ENCODE results near the gene UMOD. TPM values are rescaled to one million over a fixed set of nuclear protein-coding genes. Genes with fewer than 3 reads are reported as not detected.

The UMOD gene
- polyA plus RNA-seq, 1 experiment = not detected

DNA sequence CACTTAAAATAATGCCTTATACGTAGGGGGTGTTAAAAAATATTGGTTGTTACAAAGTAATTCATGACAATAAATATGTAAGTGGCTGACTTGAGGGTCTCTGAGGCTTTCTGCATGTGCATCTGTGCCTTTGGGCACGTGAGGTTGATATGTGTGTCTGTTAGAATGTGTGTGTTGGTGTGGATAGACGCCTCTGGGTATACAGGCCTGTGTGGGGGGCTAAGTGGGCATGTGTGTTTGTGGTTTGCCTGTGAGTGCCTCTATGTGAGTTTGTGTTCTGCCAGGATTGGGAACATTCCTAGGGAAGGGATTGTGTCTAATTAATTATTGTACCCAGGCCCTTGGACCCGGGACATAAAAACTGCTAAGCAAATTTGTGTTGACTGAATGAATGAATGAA, 44.2 kb downstream of the UMOD start:
- no peak for TF ChIP-seq CTCF (IDR thresholded peaks at IDR 0.05; ENCODE audit: low read depth, low read length)
- H3K9me3 ChIP-seq (ENCODE audit: control insufficient read depth, insufficient read depth, low read length) = no peaks in the 10 kb centered on the region
- no peak for DNase-seq (ENCODE audit: low read depth, low spot score)
- ChIA-PET CTCF (interaction anchor here (1.1 kb wide), 1 partner anchor 8 kb away, joined by 6 read pairs; no protein-coding TSS in a partner anchor), POLR2A (no interaction called here)
- H3K4me3 ChIP-seq (ENCODE audit: low read depth, low read length) = no peak overlapping the region
- H3K27ac ChIP-seq (ENCODE audit: low read depth, low read length) = no peak overlapping the region
- no peaks in the 10 kb centered on the region for H3K27me3 ChIP-seq (ENCODE audit: control insufficient read depth, insufficient read depth, low read length)

DNA sequence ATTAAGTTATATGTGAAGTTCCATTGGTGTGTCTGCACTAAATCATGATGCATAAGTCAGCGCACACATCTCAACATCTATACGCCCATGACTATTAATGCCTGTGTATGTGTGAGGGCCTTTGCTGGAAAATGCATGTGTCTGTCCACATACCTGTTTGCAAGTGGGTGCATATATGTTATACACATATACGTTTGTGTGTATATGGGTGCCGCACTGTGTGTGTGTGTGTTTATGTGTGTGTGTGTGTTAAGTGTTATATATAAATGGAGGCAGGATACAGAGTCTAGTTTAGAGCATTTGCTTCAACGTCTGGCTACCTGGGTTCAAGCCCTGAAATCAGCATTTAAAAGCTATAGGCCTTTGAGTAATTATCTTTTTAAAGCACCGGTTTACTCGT, 44.7 kb downstream of the UMOD start:
- Histone ChIP-seq H3K27me3 (ENCODE audit: control insufficient read depth, insufficient read depth, low read length) (no peaks in the 10 kb centered on the region), H3K4me3 (ENCODE audit: low read depth, low read length) (no peak overlapping the region), H3K27ac (ENCODE audit: low read depth, low read length) (no peak overlapping the region), H3K9me3 (ENCODE audit: control insufficient read depth, insufficient read depth, low read length) (no peaks in the 10 kb centered on the region)
- DNase-seq (ENCODE audit: low read depth, low spot score) = no peak
- CTCF ChIA-PET = interaction anchor here (1.0 kb wide), 1 partner anchor 400 kb away, joined by 3 read pairs; no protein-coding TSS in a partner anchor
- TF ChIP-seq CTCF (IDR thresholded peaks at IDR 0.05; ENCODE audit: low read depth, low read length) = no peak
- POLR2A ChIA-PET = no interaction called here

- POLR2A ChIA-PET = no interaction called here
- Histone ChIP-seq H3K4me3 (ENCODE audit: low read depth, low read length) (no peak overlapping the region), H3K9me3 (ENCODE audit: control insufficient read depth, insufficient read depth, low read length) (no peaks in the 10 kb centered on the region), H3K27me3 (ENCODE audit: control insufficient read depth, insufficient read depth, low read length) (no peaks in the 10 kb centered on the region), H3K27ac (ENCODE audit: low read depth, low read length) (no peak overlapping the region)
- CTCF ChIA-PET = interaction anchor here (1.0 kb wide), 1 partner anchor 399 kb away, joined by 3 read pairs; no protein-coding TSS in a partner anchor
- no peak for TF ChIP-seq CTCF (IDR thresholded peaks at IDR 0.05; ENCODE audit: low read depth, low read length)
- no peak for DNase-seq (ENCODE audit: low read depth, low spot score)
Observed at GRCh38 chr16:20307240-20307671, 45.3 kb downstream of the UMOD start.

DNA sequence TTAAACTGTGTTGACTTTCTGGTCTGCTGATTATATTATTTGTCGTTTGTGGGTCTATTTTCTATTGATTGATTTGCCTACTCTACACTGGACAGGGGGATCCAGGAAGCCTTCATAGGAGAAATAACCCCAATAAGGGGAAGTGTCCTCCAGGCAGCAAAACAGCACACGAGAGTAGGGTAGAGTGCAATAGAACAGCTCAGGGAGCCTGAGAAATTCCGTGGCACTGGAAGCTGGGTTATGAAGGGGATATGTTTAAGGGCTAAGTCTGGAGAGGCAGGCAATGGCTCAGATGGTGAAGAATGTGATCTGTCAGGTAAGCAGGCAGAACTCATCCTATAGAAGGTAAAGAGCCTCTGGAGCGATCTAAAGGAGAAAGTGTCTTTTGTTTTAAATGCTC, 46.1 kb downstream of the UMOD start:
- CTCF ChIA-PET = no interaction called here
- no peak for TF ChIP-seq CTCF (IDR thresholded peaks at IDR 0.05; ENCODE audit: low read depth, low read length)

GRCh38 chr16:20303012-20303411, 49.5 kb downstream of the UMOD start:
- no peak overlapping the region for H3K27ac ChIP-seq (ENCODE audit: low read depth, low read length)
- DNase-seq (ENCODE audit: low read depth, low spot score) = no peak
- CTCF ChIA-PET = interaction anchor here (6.5 kb wide), 1 partner anchor 395 kb away, joined by 133 read pairs; no protein-coding TSS in a partner anchor
- no peak overlapping the region for H3K4me3 ChIP-seq (ENCODE audit: low read depth, low read length)
- no peak for TF ChIP-seq CTCF (IDR thresholded peaks at IDR 0.05; ENCODE audit: low read depth, low read length)
- POLR2A ChIA-PET = no interaction called here
- no peaks in the 10 kb centered on the region; the same call in 1 of the 2 replicates for H3K9me3 ChIP-seq (ENCODE audit: control insufficient read depth, insufficient read depth, low read length)
- H3K27me3 ChIP-seq (ENCODE audit: control insufficient read depth, insufficient read depth, low read length) = no peaks in the 10 kb centered on the region

More for the DNA sequence above, 46.1 kb downstream of the UMOD start:
- POLR2A ChIA-PET = no interaction called here
- DNase-seq (ENCODE audit: low read depth, low spot score) = no peak
- no peaks in the 10 kb centered on the region for H3K9me3 ChIP-seq (ENCODE audit: control insufficient read depth, insufficient read depth, low read length)
- H3K27me3 ChIP-seq (ENCODE audit: control insufficient read depth, insufficient read depth, low read length) = no peaks in the 10 kb centered on the region
- H3K27ac ChIP-seq (ENCODE audit: low read depth, low read length) = no peak overlapping the region
- no peak overlapping the region for H3K4me3 ChIP-seq (ENCODE audit: low read depth, low read length)
